H9 (cell line): ENCODE measurements around the gene TFEB. TPM values are rescaled to one million over a fixed set of nuclear protein-coding genes. Genes with fewer than 3 reads are reported as not detected.

Source experiments
- DNase-seq: peaks from one replicate; pipeline ENCODE4 v3.0.0-alpha.2; 2017
- H2AFZ ChIP-seq: one replicate; pipeline ENCODE4 v1.6.1; 2013; ENCODE audit warnings: mild to moderate bottlenecking, low read length, control low read depth, moderate library complexity
- H2AK5ac ChIP-seq: 2 replicates; pipeline ENCODE4 v1.6.1; 2013; ENCODE audit warnings: low read length, control low read depth, mixed read lengths; ENCODE audit not compliant: insufficient read length
- H2BK120ac ChIP-seq: one replicate; pipeline ENCODE4 v1.6.1; 2013; ENCODE audit warnings: low read depth, mild to moderate bottlenecking, low read length, control low read depth, inconsistent platforms; ENCODE audit not compliant: poor library complexity, severe bottlenecking
- H2BK12ac ChIP-seq: 2 replicates; pipeline ENCODE4 v1.6.1; 2013; ENCODE audit warnings: low read length, control low read depth, mixed read lengths, low read depth; ENCODE audit not compliant: insufficient read length
- H2BK15ac ChIP-seq: 2 replicates; pipeline ENCODE4 v1.6.1; 2013; ENCODE audit warnings: low read depth, low read length, control low read depth
- H2BK20ac ChIP-seq: one replicate; pipeline ENCODE4 v1.6.1; 2013; ENCODE audit warnings: low read depth, mild to moderate bottlenecking, low read length, control low read depth, inconsistent platforms; ENCODE audit not compliant: poor library complexity, severe bottlenecking
- H2BK5ac ChIP-seq: 2 replicates; pipeline ENCODE4 v1.6.1; 2013; ENCODE audit warnings: low read length, control low read depth, mixed read lengths; ENCODE audit not compliant: insufficient read length
- H3K14ac ChIP-seq: 2 replicates; pipeline ENCODE4 v1.6.1; 2013; ENCODE audit warnings: low read length, control low read depth; ENCODE audit not compliant: insufficient read depth
- H3K18ac ChIP-seq: 2 replicates; pipeline ENCODE4 v1.6.1; 2013; ENCODE audit warnings: low read depth, mild to moderate bottlenecking, mixed read lengths, low read length, control low read depth; ENCODE audit not compliant: insufficient read length
- H3K23ac ChIP-seq: 2 replicates; pipeline ENCODE4 v1.6.1; 2013; ENCODE audit warnings: low read length, control low read depth, mixed read lengths, low read depth; ENCODE audit not compliant: insufficient read length
- H3K23me2 ChIP-seq: 2 replicates; pipeline ENCODE4 v1.6.1; 2013; ENCODE audit warnings: low read depth, mild to moderate bottlenecking, mixed read lengths, low read length, control low read depth; ENCODE audit not compliant: insufficient read length, poor library complexity, severe bottlenecking
- H3K27ac ChIP-seq: 2 replicates; pipeline ENCODE4 v1.5.1; 2013; ENCODE audit warnings: low read length, control low read depth, mixed read lengths, low read depth; ENCODE audit not compliant: insufficient read length
- H3K27me3 ChIP-seq: 2 replicates; pipeline ENCODE4 v1.6.1; 2013; ENCODE audit warnings: low read length, control low read depth, inconsistent platforms; ENCODE audit not compliant: insufficient read depth
- H3K4ac ChIP-seq: 2 replicates; pipeline ENCODE4 v1.6.1; 2013; ENCODE audit warnings: low read depth, mild to moderate bottlenecking, control low read depth, inconsistent platforms, low read length, moderate library complexity
- H3K4me1 ChIP-seq: 2 replicates; pipeline ENCODE4 v1.6.1; 2013; ENCODE audit warnings: low read length, control low read depth, inconsistent platforms; ENCODE audit not compliant: insufficient read depth
- H3K4me2 ChIP-seq: 2 replicates; pipeline ENCODE4 v1.6.1; 2013; ENCODE audit warnings: low read length, control low read depth, mixed read lengths; ENCODE audit not compliant: insufficient read length, insufficient read depth
- H3K56ac ChIP-seq: 2 replicates; pipeline ENCODE4 v1.6.1; 2013; ENCODE audit warnings: low read depth, mild to moderate bottlenecking, mixed read lengths, low read length, control low read depth; ENCODE audit not compliant: insufficient read length
- H3K79me1 ChIP-seq: 2 replicates; pipeline ENCODE4 v1.6.1; 2013; ENCODE audit warnings: low read depth, mild to moderate bottlenecking, moderate library complexity, low read length, control low read depth, inconsistent platforms; ENCODE audit not compliant: insufficient read depth, poor library complexity, severe bottlenecking
- H3K79me2 ChIP-seq: 2 replicates; pipeline ENCODE4 v1.6.1; 2013; ENCODE audit warnings: low read length, control low read depth, inconsistent platforms; ENCODE audit not compliant: insufficient read depth
- H3K9ac ChIP-seq: 2 replicates; pipeline ENCODE4 v1.6.1; 2013; ENCODE audit warnings: low read length, control low read depth, mixed read lengths; ENCODE audit not compliant: insufficient read length; ENCODE audit errors: extremely low read depth
- H3K9me3 ChIP-seq: one replicate; pipeline ENCODE4 v1.6.1; 2013; ENCODE audit warnings: low read depth, low read length, inconsistent platforms; ENCODE audit not compliant: control insufficient read depth
- H3T11ph ChIP-seq: one replicate; pipeline ENCODE4 v1.6.1; 2013; ENCODE audit warnings: mild to moderate bottlenecking, low read length, control low read depth, inconsistent platforms
- H4K20me1 ChIP-seq: one replicate; pipeline ENCODE4 v1.6.1; 2013; ENCODE audit not compliant: control insufficient read depth, insufficient read length, insufficient read depth
- H4K5ac ChIP-seq: 2 replicates; pipeline ENCODE4 v1.6.1; 2013; ENCODE audit warnings: low read depth, mild to moderate bottlenecking, mixed read lengths, low read length, control low read depth; ENCODE audit not compliant: insufficient read length
- H4K8ac ChIP-seq: replicated peaks from 2 replicates; pipeline ENCODE4 v1.6.1; 2013; ENCODE audit warnings: low read length, control low read depth, mixed read lengths, low read depth; ENCODE audit not compliant: insufficient read length
- H4K91ac ChIP-seq: 2 replicates; pipeline ENCODE4 v1.6.1; 2013; ENCODE audit warnings: low read depth, mild to moderate bottlenecking, moderate library complexity, mixed read lengths, low read length, control low read depth; ENCODE audit not compliant: insufficient read length
- H3K27ac Mint-ChIP-seq, 3 experiments: 2 replicates in 2 of 3; 3 replicates in 1 of 3; pipeline ENCODE4 v1.8.0; 2020 to 2021; ENCODE audit warnings: mixed read lengths in 3 of 3, mild to moderate bottlenecking in 1 of 3, moderate library complexity in 1 of 3
- H3K27me3 Mint-ChIP-seq: 2 replicates; pipeline ENCODE4 v1.8.0; 2021; ENCODE audit warnings: low read depth, mild to moderate bottlenecking, moderate library complexity, mixed read lengths
- H3K36me3 Mint-ChIP-seq, 3 experiments: 2 replicates in 2 of 3; 3 replicates in 1 of 3; pipeline ENCODE4 v1.8.0; 2020 to 2021; ENCODE audit warnings: low read depth in 3 of 3, mixed read lengths in 3 of 3; ENCODE audit not compliant: insufficient read depth in 1 of 3
- H3K4me1 Mint-ChIP-seq, 2 experiments: 2 replicates each; pipeline ENCODE4 v1.8.0; 2020; ENCODE audit warnings: mixed read lengths in 2 of 2
- H3K4me3 Mint-ChIP-seq, 2 experiments: 2 replicates in 1 of 2; 3 replicates in 1 of 2; pipeline ENCODE4 v1.8.0; 2020 to 2021; ENCODE audit warnings: mild to moderate bottlenecking in 2 of 2, mixed read lengths in 2 of 2, moderate library complexity in 1 of 2
- H3K9me3 Mint-ChIP-seq, 2 experiments: 2 replicates in 1 of 2; 3 replicates in 1 of 2; pipeline ENCODE4 v1.8.0; 2020; ENCODE audit warnings: mild to moderate bottlenecking in 2 of 2, mixed read lengths in 2 of 2, moderate library complexity in 1 of 2
- CTCF ChIP-seq: fragments of 200-600 bp; sonication (generic); conservative IDR thresholded peaks from 3 replicates; pipeline ENCODE4 v1.8.0; 2021; ENCODE audit warnings: antibody characterized with exemption, mild to moderate bottlenecking
- WGBS: extraction: QIAGEN DNeasy Blood & Tissue Kit; methylation state at CpG from one replicate; pipeline ENCODE4 v1.1.7; 2013; ENCODE audit warnings: missing lambda C conversion rate, low lambda C conversion rate, mixed read lengths; ENCODE audit not compliant: insufficient read length; ENCODE audit errors: extremely low coverage; 5-methylcytosine and 5-hydroxymethylcytosine counted together
- total RNA-seq: library from RNA; stranded (reverse); gene quantifications from 2 replicates; pipeline ENCODE4 v1.2.1, GENCODE V29; 2021

The TFEB gene
- total RNA-seq, 1 experiment from 2014 or later = 1.2 TPM

- Histone ChIP-seq H3K4me1 (no peaks in the 10 kb centered on the region), H4K91ac (no peak overlapping the region), H2AFZ (no peak overlapping the region), H3K4me2 (no peak overlapping the region), H3K27me3 (no peaks in the 10 kb centered on the region), H3K23ac (no peak overlapping the region), H2BK12ac (no peak overlapping the region), H3K27ac (no peak overlapping the region), H2BK20ac (no peak overlapping the region), H3T11ph (no peak overlapping the region), H3K18ac (no peak overlapping the region), H2AK5ac (no peak overlapping the region), H2BK5ac (no peak overlapping the region), H3K56ac (no peak overlapping the region), H2BK15ac (no peak overlapping the region), H4K5ac (no peak overlapping the region), H4K20me1 (no peaks in the 10 kb centered on the region), H2BK120ac (no peak overlapping the region), H4K8ac (no peak overlapping the region), H3K79me2 (no peaks in the 10 kb centered on the region), H3K4ac (no peak overlapping the region), H3K14ac (no peak overlapping the region), H3K79me1 (no peaks in the 10 kb centered on the region), H3K9ac (no peak overlapping the region), H3K9me3 (no peaks in the 10 kb centered on the region), H3K23me2 (no peaks in the 10 kb centered on the region)
- DNase-seq = no peak
- WGBS = no CpG with 5 or more reads among the region's 3 CpGs
- no peak for TF ChIP-seq CTCF
- Mint-ChIP-seq H3K4me1 (no peaks in the 10 kb centered on the region), H3K4me3 (no peak overlapping the region), H3K27me3 (peaks cover 11% of the 10 kb centered on the region), H3K27ac (no peak overlapping the region; a peak in 1 of 7 replicates), H3K36me3 (no peaks in the 10 kb centered on the region), H3K9me3 (no peaks in the 10 kb centered on the region)
These were observed 13.1 kb upstream of the TFEB start for GRCh38 chr6:41748542-41748941.
